GM10266 (cell line): Measurements from ENCODE around the gene KCNMA1.

Experiments used
- DNase-seq: peaks from one replicate; pipeline ENCODE4 v3.0.0; 2012; ENCODE audit errors: extremely low spot score
- TF ChIP-seq, protein P1 (sequence below): IDR thresholded peaks from 2 replicates; pipeline ENCODE4 v1.5.1; 2012; ENCODE audit warnings: mild to moderate bottlenecking, low read depth; ENCODE audit not compliant: control insufficient read depth, insufficient read depth; ENCODE audit errors: missing control alignments

Gene KCNMA1

GRCh38 chr10:77611670-77612069 lies 25.9 kb downstream of the KCNMA1 start:
- DNase-seq: no peak
- TF ChIP-seq, protein P1, sequence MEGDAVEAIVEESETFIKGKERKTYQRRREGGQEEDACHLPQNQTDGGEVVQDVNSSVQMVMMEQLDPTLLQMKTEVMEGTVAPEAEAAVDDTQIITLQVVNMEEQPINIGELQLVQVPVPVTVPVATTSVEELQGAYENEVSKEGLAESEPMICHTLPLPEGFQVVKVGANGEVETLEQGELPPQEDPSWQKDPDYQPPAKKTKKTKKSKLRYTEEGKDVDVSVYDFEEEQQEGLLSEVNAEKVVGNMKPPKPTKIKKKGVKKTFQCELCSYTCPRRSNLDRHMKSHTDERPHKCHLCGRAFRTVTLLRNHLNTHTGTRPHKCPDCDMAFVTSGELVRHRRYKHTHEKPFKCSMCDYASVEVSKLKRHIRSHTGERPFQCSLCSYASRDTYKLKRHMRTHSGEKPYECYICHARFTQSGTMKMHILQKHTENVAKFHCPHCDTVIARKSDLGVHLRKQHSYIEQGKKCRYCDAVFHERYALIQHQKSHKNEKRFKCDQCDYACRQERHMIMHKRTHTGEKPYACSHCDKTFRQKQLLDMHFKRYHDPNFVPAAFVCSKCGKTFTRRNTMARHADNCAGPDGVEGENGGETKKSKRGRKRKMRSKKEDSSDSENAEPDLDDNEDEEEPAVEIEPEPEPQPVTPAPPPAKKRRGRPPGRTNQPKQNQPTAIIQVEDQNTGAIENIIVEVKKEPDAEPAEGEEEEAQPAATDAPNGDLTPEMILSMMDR: no peak

DNA sequence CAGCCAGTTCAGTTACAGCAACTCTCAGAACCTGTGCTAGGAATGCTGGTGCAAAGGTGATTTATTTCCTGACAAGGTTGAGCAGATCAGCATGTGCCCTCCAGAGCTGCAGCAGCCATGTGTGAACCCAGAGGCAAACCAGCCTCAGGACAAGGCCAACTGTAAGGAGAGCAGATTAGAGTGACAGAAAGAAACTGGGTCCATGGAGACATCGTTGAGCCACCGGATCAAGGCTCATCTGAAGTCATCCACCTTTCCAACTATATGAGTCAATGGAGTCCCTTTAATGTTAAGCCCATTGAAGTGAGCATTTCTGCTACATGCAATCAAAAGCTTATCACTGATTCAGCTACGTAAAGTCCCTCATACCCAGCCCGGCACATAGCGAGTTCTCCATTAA lies 26.4 kb downstream of the KCNMA1 start:
- DNase-seq: no peak
- TF ChIP-seq, protein P1: no peak

DNA sequence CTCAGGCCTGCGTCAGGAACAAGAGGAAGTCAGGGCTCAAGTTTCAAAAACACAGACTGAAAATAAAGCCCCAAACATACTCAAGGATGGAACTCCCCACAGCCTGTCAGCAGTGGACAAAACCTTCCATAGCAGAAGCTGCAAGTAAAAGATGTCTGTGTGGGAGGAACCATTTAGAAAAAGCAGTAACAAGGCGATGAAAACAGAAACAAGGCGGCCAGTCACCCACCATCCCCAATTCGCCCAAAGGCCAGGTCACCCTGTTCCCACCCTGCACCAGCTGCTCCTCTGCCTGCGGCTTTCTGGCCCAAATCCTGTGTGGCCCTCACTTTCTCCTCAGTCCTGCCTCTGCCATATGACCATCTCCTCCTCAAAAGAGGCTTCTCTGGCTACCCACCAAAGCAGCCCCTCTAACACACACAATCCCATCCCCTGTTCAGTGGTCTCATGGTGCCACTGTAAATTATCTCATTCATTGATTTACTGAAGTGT lies 27.8 kb downstream of the KCNMA1 start:
- DNase-seq: peak; percentile 43
- TF ChIP-seq, protein P1: no peak

DNA sequence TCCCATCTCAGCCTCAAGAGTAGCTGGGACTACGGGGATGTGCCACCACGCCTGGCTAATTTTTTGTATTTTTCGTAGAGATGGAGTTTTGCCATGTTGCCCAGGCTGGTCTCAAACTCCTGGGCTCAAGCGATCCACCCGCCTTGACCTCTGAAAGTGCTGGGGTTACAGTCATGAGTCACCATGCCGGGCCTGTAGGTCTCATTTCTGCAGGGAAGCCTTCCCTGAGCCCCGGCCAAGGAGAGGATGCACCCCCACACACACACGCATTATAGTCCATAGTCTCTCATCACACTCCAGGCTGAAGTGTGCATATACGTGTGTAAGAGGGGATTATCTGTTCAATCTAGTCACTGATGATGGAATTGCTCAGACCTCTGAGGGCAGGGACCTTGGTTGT lies 29.3 kb downstream of the KCNMA1 start:
- TF ChIP-seq, protein P1: no peak
- no peak for DNase-seq

- TF ChIP-seq, protein P1: no peak
- DNase-seq: no peak
Measured at GRCh38 chr10:77606751-77607150, 30.9 kb downstream of the KCNMA1 start.

GRCh38 chr10:77605466-77605865 lies 32.1 kb downstream of the KCNMA1 start:
- TF ChIP-seq, protein P1: no peak
- no peak for DNase-seq

DNA sequence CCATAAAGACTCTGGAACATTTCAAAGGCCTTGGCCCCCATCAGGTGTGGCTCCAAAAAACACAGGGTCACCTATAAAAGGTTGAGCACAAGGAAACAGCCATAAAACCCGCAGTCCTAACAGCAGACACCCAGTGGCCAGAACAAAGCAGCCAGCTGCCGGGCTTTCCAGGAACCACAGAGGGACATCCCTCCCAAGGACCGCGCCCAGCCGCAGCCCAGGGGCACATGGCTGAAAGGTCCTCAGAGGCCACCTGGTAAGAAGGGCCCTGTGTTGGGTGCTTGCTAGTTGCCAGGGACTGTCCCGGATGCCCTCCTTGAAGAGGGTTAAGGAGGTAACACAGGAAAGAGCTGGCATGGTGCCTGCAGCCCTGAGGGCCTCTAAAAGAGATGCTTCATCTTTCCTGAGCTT lies 32.7 kb downstream of the KCNMA1 start:
- no peak for DNase-seq
- TF ChIP-seq, protein P1: no peak

GRCh38 chr10:77604063-77604462 lies 33.5 kb downstream of the KCNMA1 start:
- TF ChIP-seq, protein P1: no peak
- no peak for DNase-seq
